ENCODE results near the gene ITGA2. TPM values are rescaled to one million over a fixed set of nuclear protein-coding genes. Genes with fewer than 3 reads are reported as not detected.
"Not testable (repeated sequence)": the region's sequence is repeated elsewhere in the genome, so short reads cannot be mapped to it uniquely, and the experiment has no call there.

The ITGA2 gene
- total and polyA plus RNA-seq, 2 experiments from 2014 or later = 10.4 to 21.5 TPM

DNA sequence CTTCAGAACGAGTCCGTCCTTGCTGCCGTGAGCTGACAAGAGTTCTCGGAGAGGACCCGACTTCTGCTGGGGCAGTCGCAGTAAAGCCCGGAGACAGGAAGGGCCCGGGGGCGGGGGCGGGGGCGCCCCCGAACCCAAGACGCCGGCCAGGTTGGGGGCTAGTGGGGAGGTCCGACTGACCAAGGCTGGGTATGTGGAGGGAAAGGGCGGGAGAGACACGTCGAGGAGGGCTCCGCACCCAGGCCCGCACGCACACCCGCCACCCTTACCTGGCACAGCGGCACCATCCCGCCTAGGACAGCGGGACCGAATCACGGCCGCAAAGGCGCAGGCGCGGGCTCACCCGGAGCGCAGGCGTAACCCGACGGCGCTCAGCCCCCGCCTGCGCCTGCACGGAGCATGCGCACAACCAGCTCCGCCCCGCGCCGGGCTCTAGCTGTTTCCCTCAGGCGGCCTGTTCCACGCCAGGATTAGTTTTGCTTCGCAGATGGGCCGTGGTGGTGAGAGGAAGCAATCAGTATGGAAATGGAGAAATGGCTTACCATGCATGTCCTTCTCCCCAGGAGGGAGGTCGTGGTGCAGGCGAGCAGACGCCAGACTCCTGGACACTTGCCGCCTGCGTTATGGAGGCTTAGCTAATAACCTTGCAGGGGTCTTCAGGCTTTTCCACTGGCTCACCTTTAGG, 120.4 kb downstream of the ITGA2 start, which contains the start of gene MOCS2:
Gene MOCS2 (minus strand): TSS at position 315 of the 685 bp plus-strand sequence. CDS start 2,583 bp downstream, outside the sequence.
- H3F3A ChIP-seq (ENCODE audit: insufficient read depth) = peaks cover 14% of the 10 kb centered on the region; the same call in 1 of the 2 replicates
- in situ Hi-C loops (cut with MboI) = no loop called here

DNA sequence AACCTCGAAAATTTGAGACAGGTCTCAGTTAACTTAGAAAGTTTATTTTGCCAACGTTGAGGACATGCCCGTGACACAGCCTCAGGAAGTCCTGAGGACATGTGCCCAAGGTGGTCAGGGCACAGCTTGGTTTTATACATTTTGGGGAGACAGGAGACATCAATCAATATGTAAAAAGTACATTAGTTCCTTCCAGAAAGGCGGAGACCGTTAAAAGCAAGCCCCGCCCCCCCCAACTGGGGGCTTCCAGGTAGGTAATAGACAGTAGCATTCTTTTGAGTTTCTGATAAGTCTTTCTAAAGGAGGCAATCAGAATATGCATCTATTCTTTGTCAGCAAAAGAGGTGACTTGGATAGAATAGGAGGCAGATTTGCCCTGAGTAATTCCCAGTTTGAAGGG, 121.0 kb downstream of the ITGA2 start:
- H3K4me2 ChIP-seq (ENCODE audit: unreplicated experiment) = peak overlapping the region; percentile 90
- H4K20me1 ChIP-seq (ENCODE audit: insufficient read depth) = no peaks in the 10 kb centered on the region
- peak overlapping the region; percentile 86 for H3K4me3 ChIP-seq
- H3F3A ChIP-seq (ENCODE audit: insufficient read depth) = peaks cover 9% of the 10 kb centered on the region; the same call in 1 of the 2 replicates
- no peak for DNase-seq
- no peaks in the 10 kb centered on the region for H3K9me2 ChIP-seq (ENCODE audit: insufficient read depth)
- WGBS, 2 experiments (ENCODE audit: low coverage in 1 of 2, low lambda C conversion rate in 2 of 2, missing lambda C conversion rate in 2 of 2) = 25 to 26% methylated on average over 6 of the region's 6 CpGs
- H3K9ac ChIP-seq = peak overlapping the region; percentile 83
- H3K27ac ChIP-seq = no peak overlapping the region
- no peaks in the 10 kb centered on the region for H3K27me3 ChIP-seq (replicated peaks; ENCODE audit: insufficient read depth)
- in situ Hi-C loops (cut with MboI) = no loop called here
- peaks cover 12% of the 10 kb centered on the region; the same call in 1 of the 2 replicates for H3K4me1 ChIP-seq (ENCODE audit: insufficient read depth)
- H3K79me2 ChIP-seq (ENCODE audit: insufficient read depth) = peaks cover 28% of the 10 kb centered on the region
- peaks cover 14% of the 10 kb centered on the region; the same call in 1 of the 2 replicates for H3K36me3 ChIP-seq (ENCODE audit: low read depth)
- peak overlapping the region; percentile 99 for H2AFZ ChIP-seq
- H3K9me3 ChIP-seq (ENCODE audit: low read depth) = no peaks in the 10 kb centered on the region
- TF ChIP-seq EZH2 (IDR thresholded peaks at IDR 0.05; ENCODE audit: insufficient read depth, poor library complexity, severe bottlenecking) (no peak), EZH2phosphoT487 (IDR thresholded peaks at IDR 0.05; ENCODE audit: insufficient read depth, low read depth) (no peak)

More for the DNA sequence above, 120.4 kb downstream of the ITGA2 start, which contains the start of gene MOCS2:
- H3K9me3 ChIP-seq (ENCODE audit: low read depth) = no peaks in the 10 kb centered on the region
- peak; percentile 96 for DNase-seq
- peaks cover 14% of the 10 kb centered on the region; the same call in 1 of the 2 replicates for H3K36me3 ChIP-seq (ENCODE audit: low read depth)
- H2AFZ ChIP-seq = peak within 1 kb of the TSS; percentile 99
- peaks cover 28% of the 10 kb centered on the region for H3K79me2 ChIP-seq (ENCODE audit: insufficient read depth)
- H3K9ac ChIP-seq = peak within 1 kb of the TSS; percentile 83
- no peak within 1 kb of the TSS for H3K27ac ChIP-seq
- no peaks in the 10 kb centered on the region for H3K27me3 ChIP-seq (replicated peaks; ENCODE audit: insufficient read depth)
- H3K4me2 ChIP-seq (ENCODE audit: unreplicated experiment) = peak within 1 kb of the TSS; percentile 90
- peaks cover 12% of the 10 kb centered on the region; the same call in 1 of the 2 replicates for H3K4me1 ChIP-seq (ENCODE audit: insufficient read depth)
- TF ChIP-seq EZH2 (IDR thresholded peaks at IDR 0.05; ENCODE audit: insufficient read depth, poor library complexity, severe bottlenecking) (no peak), EZH2phosphoT487 (IDR thresholded peaks at IDR 0.05; ENCODE audit: insufficient read depth, low read depth) (no peak)
- no peaks in the 10 kb centered on the region for H3K9me2 ChIP-seq (ENCODE audit: insufficient read depth)
- peak within 1 kb of the TSS; percentile 86 for H3K4me3 ChIP-seq
- no peaks in the 10 kb centered on the region for H4K20me1 ChIP-seq (ENCODE audit: insufficient read depth)
- WGBS, 2 experiments (ENCODE audit: low coverage in 1 of 2, low lambda C conversion rate in 2 of 2, missing lambda C conversion rate in 2 of 2) = 1 to 2% methylated on average over 36 to 54 of the region's 54 CpGs

DNA sequence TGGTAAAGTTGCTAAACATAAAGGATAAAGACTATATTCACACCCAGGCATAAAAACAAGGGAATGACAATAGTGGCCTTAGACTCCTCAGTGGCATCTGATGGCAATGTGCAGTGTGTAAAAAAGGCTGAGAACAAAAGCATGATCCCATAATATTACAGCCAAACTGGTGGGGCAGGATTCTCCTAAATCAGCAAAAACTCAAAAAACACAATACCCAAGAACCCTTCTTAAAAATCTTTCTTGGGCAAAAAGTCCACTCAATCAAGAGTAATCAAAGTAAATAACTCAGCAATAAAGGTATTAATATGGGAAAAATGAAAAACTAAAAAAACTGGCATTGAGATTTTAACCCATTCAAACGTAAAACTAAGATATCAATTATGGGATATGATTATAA, 122.0 kb downstream of the ITGA2 start:
- WGBS, 2 experiments (ENCODE audit: low coverage in 1 of 2, low lambda C conversion rate in 2 of 2, missing lambda C conversion rate in 2 of 2) = 94 to 97% methylated on average over 1 of the region's 1 CpG
- no peak for DNase-seq

GRCh38 chr5:53112307-53112706, 123.2 kb downstream of the ITGA2 start:
- H3K4me3 ChIP-seq; H2AFZ ChIP-seq; H3K9ac ChIP-seq; H4K20me1 ChIP-seq (ENCODE audit: insufficient read depth); H3K36me3 ChIP-seq (ENCODE audit: low read depth); H3K4me2 ChIP-seq (ENCODE audit: unreplicated experiment); H3K9me3 ChIP-seq (ENCODE audit: low read depth); H3K9me2 ChIP-seq (ENCODE audit: insufficient read depth); DNase-seq; in situ Hi-C loops (cut with MboI); H3F3A ChIP-seq (ENCODE audit: insufficient read depth); H3K27me3 ChIP-seq (replicated peaks; ENCODE audit: insufficient read depth); H3K27ac ChIP-seq: not testable (repeated sequence)
- peaks cover 12% of the 10 kb centered on the region; the same call in 1 of the 2 replicates for H3K4me1 ChIP-seq (ENCODE audit: insufficient read depth)
- H3K79me2 ChIP-seq (ENCODE audit: insufficient read depth) = peaks cover 26% of the 10 kb centered on the region
- 95 to 98% methylated on average over 6 of the region's 6 CpGs for WGBS, 2 experiments (ENCODE audit: low coverage in 1 of 2, low lambda C conversion rate in 2 of 2, missing lambda C conversion rate in 2 of 2)

More for the DNA sequence above, 122.0 kb downstream of the ITGA2 start:
- Histone ChIP-seq H3K4me1 (ENCODE audit: insufficient read depth) (peaks cover 12% of the 10 kb centered on the region; the same call in 1 of the 2 replicates), H3K27ac (no peak overlapping the region), H3K79me2 (ENCODE audit: insufficient read depth) (peaks cover 28% of the 10 kb centered on the region), H4K20me1 (ENCODE audit: insufficient read depth) (no peaks in the 10 kb centered on the region), H3K9me2 (ENCODE audit: insufficient read depth) (no peaks in the 10 kb centered on the region), H3K27me3 (replicated peaks; ENCODE audit: insufficient read depth) (no peaks in the 10 kb centered on the region), H3K4me3 (no peak overlapping the region), H3K36me3 (ENCODE audit: low read depth) (peaks cover 14% of the 10 kb centered on the region; the same call in 1 of the 2 replicates), H3K9me3 (ENCODE audit: low read depth) (no peaks in the 10 kb centered on the region), H3F3A (ENCODE audit: insufficient read depth) (no peaks in the 10 kb centered on the region; the same call in 1 of the 2 replicates), H3K9ac (no peak overlapping the region), H3K4me2 (ENCODE audit: unreplicated experiment) (no peak overlapping the region), H2AFZ (no peak overlapping the region)
- in situ Hi-C loops (cut with MboI) = no loop called here
- TF ChIP-seq EZH2 (IDR thresholded peaks at IDR 0.05; ENCODE audit: insufficient read depth, poor library complexity, severe bottlenecking) (no peak), EZH2phosphoT487 (IDR thresholded peaks at IDR 0.05; ENCODE audit: insufficient read depth, low read depth) (no peak)

Measured in GM23248 (cell line).